GM12865 (cell line): Measurements from ENCODE around the gene MYOZ1.

Experiments
- DNase-seq: peaks from one replicate; pipeline ENCODE4 v3.0.0; 2010; ENCODE audit warnings: low read depth
- H3K4me3 ChIP-seq: 2 replicates; pipeline ENCODE4 v1.5.1; 2011; ENCODE audit warnings: mild to moderate bottlenecking, low read depth, low read length, control low read depth
- CTCF ChIP-seq: IDR thresholded peaks from 2 replicates; pipeline ENCODE4 v1.5.1; 2011; ENCODE audit warnings: low read length, control low read depth, low read depth, inconsistent platforms; ENCODE audit not compliant: insufficient read depth; ENCODE audit errors: missing control alignments

MYOZ1 gene

GRCh38 chr10:73589563-73590126 is 51.6 kb downstream of the MYOZ1 start:
- DNase-seq, result no peak
- TF ChIP-seq CTCF, result no peak
- H3K4me3 ChIP-seq, result no peak overlapping the region

DNA sequence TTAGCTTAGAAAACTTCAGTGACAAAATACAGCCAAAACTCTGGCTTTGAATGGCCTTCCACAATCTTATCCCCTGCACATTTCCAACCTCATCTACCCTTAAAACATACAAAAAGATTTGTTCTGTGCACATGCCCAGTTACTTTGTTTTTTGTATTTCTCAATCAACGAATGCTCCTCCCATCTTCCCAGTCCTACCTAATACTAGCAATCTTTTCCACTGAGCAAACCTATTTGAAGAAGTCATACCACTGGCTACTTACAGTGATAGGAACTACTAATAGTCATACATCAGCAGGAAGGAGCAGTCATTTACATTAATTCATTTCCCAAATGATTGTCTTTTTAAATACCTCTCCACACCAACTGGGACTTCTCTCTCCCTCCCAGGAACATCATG is 52.6 kb downstream of the MYOZ1 start:
- no peak overlapping the region for H3K4me3 ChIP-seq
- DNase-seq, result no peak
- TF ChIP-seq CTCF, result no peak

DNA sequence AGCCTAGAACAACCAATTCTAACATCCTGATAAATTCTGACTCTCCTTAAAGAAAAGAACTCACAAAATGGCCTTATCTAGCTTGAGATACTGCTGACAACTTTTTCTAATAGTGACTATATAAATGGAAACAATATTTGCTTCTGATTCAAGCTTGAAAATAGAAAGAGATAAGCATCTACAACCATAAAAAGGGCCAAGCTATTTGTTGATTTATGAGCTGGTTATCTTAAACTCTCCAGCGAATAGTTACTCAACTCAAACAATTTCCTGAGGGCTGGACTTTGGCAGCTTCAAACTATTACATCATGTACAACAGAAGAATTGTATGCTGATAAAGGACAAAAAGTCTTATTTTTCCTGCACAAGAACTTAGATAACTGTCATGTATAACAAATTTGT is 54.7 kb downstream of the MYOZ1 start:
- TF ChIP-seq CTCF, result no peak
- DNase-seq, result no peak
- H3K4me3 ChIP-seq, result no peak overlapping the region

GRCh38 chr10:73585327-73585726 is 55.9 kb downstream of the MYOZ1 start:
- no peak for TF ChIP-seq CTCF

GRCh38 chr10:73584737-73585136 is 56.5 kb downstream of the MYOZ1 start:
- no peak for DNase-seq
- no peak for TF ChIP-seq CTCF
- H3K4me3 ChIP-seq, result no peak overlapping the region

More at GRCh38 chr10:73585327-73585726, 55.9 kb downstream of the MYOZ1 start:
- DNase-seq, result no peak
- no peak overlapping the region for H3K4me3 ChIP-seq

- TF ChIP-seq CTCF, result no peak
Observed at GRCh38 chr10:73581918-73582317, 59.4 kb downstream of the MYOZ1 start.

More at GRCh38 chr10:73581918-73582317, 59.4 kb downstream of the MYOZ1 start:
- no peak for DNase-seq
- no peak overlapping the region for H3K4me3 ChIP-seq
